Bronchial epithelial cell (primary cell): ENCODE measurements around the gene RAB6C. TPM values are rescaled to one million over a fixed set of nuclear protein-coding genes. Genes with fewer than 3 reads are reported as not detected.
A peak's percentile ranks its signal among the peaks of the same experiment; 100 is the strongest.
"Not testable (repeated sequence)": the region's sequence is repeated elsewhere in the genome, so short reads cannot be mapped to it uniquely, and the experiment has no call there.

Experiments used
- DNase-seq: peaks from one replicate; pipeline ENCODE4 v3.0.0-alpha.2; 2010; ENCODE audit warnings: low read depth
- FAIRE-seq: peaks from 2 replicates; lab custom pipeline; 2011; peaks lifted over from hg19 to GRCh38; lab: Jason Lieb, UNC
- H3K27me3 ChIP-seq: 2 replicates; pipeline ENCODE4 v1.5.1; 2011; ENCODE audit warnings: low read length; ENCODE audit not compliant: control insufficient read depth, insufficient read depth
- H3K36me3 ChIP-seq: 2 replicates; pipeline ENCODE4 v1.5.1; 2011; ENCODE audit warnings: low read length; ENCODE audit not compliant: control insufficient read depth, insufficient read depth
- H3K4me3 ChIP-seq: 2 replicates; pipeline ENCODE4 v1.5.1; 2011; ENCODE audit warnings: mild to moderate bottlenecking, low read depth, low read length, control low read depth
- CTCF ChIP-seq: IDR thresholded peaks from 2 replicates; pipeline ENCODE4 v1.5.1; 2011; ENCODE audit warnings: mild to moderate bottlenecking, moderate library complexity, low read length, control low read depth, inconsistent platforms; ENCODE audit not compliant: insufficient read depth, severe bottlenecking
- total RNA-seq: library from RNA; depleted of rRNA; stranded (reverse); fragments of >200 nt; gene quantifications from 2 replicates; pipeline ENCODE4 v1.2.1, GENCODE V29; 2014

RAB6C gene
- total RNA-seq, 1 donor from 2014 or later: under 0.01 TPM

GRCh38 chr2:130019402-130019801 is 39.9 kb downstream of the RAB6C start:
- DNase-seq (no peak), FAIRE-seq (no peak)
- no peaks in the 10 kb centered on the region for H3K27me3 ChIP-seq
- no peak overlapping the region for H3K4me3 ChIP-seq
- no peaks in the 10 kb centered on the region for H3K36me3 ChIP-seq
- TF ChIP-seq CTCF: no peak

GRCh38 chr2:130020069-130020468 is 40.6 kb downstream of the RAB6C start:
- not testable (repeated sequence) for H3K4me3 ChIP-seq, H3K36me3 ChIP-seq, H3K27me3 ChIP-seq, FAIRE-seq, DNase-seq

GRCh38 chr2:130025931-130026330 is 46.5 kb downstream of the RAB6C start:
- not testable (repeated sequence) for FAIRE-seq, H3K36me3 ChIP-seq, H3K27me3 ChIP-seq, H3K4me3 ChIP-seq
- DNase-seq: peak; percentile 1

Other genes starting within 250 kb of the RAB6C start
- not detected in 2 replicates for gene POTEF, start 149.6 kb downstream of the RAB6C start, total RNA-seq
- 0.38 and 0.79 TPM in 2 replicates for gene CCDC74B, start 165.4 kb downstream of the RAB6C start, total RNA-seq
- 9.5 TPM in 2 replicates for gene SMPD4, start 201.9 kb downstream of the RAB6C start, total RNA-seq
- gene MZT2B, start 202.6 kb downstream of the RAB6C start, total RNA-seq: 146 and 217 TPM in 2 replicates
- not detected in 2 replicates for gene TUBA3E, start 218.8 kb downstream of the RAB6C start, total RNA-seq